Astrocyte of the hippocampus (primary cell): ENCODE data around the gene RHOT1.
"Not testable (repeated sequence)": the region's sequence is repeated elsewhere in the genome, so short reads cannot be mapped to it uniquely, and the experiment has no call there.

ENCODE experiments used
- DNase-seq: peaks from one replicate; pipeline ENCODE4 v3.0.0; 2011; ENCODE audit warnings: low read depth, low spot score

Gene RHOT1

DNA sequence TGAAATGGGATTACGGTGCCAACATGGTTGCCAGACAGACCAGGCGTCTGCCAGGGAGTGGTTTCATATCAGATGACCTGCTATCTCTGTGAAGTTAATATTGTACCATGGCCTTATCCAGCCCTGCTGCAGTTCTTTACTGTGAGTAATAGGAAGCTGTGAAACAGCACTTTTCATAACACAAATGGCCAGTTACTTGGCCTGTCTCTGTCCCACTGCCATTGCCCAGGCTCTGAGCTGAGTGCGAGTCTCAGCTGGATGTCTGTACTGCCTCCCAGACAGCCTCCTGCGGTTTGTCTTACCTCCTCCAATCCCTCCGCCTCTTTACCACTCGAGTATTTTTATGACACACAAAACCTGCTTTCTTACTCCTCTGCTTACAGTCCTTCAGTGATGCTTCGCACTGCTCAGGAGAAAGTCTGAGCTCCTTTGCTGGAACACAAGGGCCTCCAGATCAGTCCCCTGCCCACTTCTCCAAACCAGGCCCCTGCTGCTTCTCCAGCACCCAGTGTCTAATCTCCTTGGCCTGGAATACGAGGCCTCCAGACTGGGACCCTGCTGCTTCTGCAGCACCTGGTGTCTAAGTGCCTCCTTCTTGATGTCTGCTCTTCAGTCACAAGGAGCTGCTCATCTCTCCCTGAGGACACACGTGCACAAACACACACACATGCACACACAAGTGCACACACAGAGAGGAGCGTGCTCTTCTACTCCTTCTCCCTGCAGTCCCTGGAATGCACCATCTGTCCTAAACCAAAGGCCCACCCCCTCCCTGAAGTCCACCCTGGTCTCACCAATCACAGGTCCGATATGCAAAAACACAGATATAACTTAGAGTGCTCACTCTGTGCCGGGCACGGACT, 17.1 kb upstream of the RHOT1 start:
- no peak for DNase-seq

DNA sequence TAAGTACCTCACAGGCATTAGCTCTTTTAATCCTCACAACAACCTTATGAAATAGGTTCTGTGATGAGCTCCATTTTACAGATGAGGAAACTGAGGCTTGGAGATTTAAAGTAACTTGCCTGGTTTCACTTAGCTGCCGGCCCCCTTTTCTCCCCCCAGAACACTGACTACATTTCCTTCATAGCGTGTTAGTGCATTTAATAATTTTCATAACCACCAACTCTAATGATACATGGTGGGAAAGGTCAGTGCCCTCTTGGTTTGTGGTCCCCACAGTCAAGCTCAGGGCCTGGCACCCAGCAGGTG, 16.5 kb upstream of the RHOT1 start:
- no peak for DNase-seq

DNA sequence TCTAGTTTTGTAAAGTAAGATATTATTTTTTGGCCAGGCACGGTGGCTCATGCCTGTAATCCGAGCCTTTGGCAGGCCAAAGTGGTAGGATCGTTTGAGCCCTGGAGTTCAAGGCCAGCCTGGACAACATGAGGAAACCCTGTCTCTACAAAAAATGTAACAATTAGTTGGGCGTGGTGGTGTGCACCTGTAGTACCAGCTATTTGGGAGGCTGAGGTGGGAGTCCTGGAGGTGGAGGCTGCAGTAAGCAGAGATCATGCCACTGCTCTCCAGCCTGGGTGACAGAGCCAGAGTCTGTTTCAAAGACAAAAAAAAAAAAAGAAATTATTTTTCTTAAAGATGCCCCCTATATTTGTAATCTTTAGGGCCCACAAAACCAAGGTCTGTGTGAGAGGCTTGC, 16.0 kb upstream of the RHOT1 start:
- no peak for DNase-seq

DNA sequence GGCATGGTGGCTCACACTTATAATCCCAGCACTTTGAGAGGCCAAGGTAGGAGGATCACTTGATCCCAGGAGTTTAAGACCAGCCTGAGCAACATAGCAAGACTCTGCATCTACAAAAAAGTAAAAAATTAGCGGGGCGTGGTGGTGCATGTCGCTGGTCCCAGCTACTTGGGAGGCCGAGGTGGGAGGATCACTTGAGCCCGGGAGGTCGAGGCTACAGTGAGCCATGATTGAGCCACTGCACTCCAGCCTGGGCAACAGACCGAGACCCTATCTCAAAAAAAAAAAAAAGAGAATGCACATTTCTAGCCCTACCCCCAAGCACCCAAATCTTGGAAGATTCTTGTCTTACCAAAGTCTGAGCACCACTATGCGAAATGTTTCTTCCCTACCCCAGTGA, 15.6 kb upstream of the RHOT1 start:
- no peak for DNase-seq

DNA sequence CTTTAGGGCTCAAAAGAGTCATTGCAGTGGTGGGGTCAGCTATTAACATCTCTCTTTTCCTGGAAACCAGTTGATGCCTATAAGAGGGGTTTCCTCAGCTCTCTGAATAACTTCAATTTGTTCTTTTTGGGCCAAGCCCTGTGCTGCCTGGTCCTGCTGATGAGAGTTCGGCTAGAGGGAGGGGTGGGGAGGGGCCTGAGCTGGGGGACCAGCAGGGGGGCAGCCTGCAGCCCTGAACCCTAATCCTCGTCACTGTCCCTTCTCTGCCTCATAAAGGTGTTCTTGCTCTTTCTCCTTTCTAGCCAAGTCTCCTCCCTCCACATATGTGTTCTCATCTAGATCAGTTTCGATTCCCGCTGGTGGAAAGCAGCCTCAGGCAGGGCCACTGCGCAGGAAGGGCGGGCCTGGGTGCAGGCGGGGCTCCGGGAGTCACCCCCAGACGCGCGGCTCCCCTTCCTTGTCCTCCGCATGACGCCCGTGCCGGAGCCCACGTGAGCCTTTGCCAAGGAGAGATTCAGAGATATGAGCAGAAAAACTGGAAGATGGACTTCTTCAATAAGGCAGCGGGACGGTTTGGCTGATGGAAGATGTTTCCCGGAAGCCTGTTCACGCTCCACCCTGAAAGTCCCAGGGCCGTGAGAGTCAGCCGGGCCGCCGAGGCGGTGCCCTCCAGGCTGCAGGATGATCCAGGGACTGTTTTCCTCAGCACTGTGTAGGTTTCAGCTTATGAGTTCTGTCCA, 15.0 kb upstream of the RHOT1 start:
- DNase-seq, result peak; percentile 79

DNA sequence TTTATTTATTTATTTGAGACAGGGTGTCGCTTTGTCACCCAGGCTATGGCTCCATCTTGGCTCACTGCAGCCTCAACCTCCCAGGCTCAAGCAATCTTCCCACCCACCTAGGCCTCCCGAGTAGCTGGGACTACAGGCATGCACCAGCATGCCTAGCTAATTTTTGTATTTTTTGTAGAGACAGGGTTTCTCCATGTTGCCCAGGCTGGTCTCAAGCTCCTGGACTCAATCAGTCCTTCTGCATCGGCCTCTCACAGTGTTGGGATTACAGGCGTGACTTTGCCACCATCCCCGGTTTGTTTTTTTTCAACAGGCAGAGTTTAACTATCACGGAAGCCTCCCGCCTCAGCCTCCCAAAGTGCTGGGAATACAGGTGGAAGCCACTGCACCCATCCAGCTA, 13.8 kb upstream of the RHOT1 start:
- DNase-seq, result not testable (repeated sequence)

DNA sequence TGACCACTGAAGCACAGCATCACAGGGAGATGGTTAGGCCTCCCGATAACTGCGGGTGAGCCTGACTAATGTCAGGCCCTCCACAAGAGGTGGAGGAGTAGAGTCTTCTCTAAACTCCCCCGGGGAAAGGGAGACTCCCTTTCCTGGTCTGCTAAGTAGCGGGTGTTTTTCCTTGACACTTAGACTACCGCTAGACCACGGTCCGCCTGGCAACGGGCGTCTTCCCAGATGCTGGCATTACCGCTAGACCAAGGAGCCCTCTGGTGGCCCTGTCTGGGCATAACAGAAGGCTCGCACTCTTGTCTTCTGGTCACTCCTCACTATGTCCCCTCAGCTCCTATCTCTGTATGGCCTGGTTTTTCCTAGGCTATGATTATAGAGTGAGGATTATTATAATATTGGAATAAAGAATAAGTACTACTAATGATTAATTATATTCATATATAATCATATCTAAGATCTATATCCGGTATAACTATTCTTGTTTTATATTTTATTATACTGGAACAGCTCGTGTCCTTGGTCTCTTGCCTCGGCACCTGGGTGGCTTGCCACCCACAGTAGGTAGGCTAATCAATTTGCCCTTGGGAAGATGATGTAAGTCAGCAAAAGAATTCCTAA, 6.7 kb upstream of the RHOT1 start:
- DNase-seq, result peak; percentile 28

DNA sequence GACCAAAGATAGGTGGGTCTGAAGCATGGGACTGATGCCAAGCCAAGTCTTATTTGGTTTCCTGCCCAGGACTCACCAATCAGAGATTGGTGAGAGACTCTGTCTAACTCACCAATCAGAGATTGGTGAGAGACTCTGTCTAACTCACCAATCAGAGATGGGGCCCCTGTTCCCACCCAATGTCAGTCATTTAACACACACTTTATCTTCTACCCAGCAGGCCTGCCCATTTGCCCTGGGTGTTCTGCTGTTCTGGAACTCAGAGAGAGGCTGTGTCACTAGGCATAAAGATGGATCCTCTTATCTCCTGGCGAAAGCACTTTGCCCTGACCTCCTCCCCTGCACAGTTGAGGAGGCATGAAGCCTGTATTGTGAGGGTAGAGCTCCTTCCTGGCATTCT, 5.4 kb upstream of the RHOT1 start:
- no peak for DNase-seq

DNA sequence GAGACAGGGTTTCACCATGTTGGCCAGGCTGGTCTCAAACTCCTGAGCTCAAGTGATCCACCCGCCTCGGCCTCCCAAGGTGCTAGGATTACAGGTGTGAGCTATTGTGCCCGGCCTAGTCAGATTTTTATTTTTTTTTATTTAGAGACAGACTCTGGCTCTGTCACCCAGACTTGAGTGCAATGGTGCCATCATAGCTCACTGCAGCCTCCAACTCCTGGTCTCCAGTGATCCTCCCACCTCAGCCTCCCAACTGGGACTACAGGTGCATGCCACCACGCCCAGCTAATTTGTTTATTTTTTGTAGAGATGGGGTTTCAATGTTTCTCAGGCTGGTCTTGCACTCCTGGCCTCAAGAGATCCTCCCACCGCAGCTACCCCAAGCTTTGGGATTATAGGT, 2.8 kb upstream of the RHOT1 start:
- DNase-seq, result not testable (repeated sequence)

DNA sequence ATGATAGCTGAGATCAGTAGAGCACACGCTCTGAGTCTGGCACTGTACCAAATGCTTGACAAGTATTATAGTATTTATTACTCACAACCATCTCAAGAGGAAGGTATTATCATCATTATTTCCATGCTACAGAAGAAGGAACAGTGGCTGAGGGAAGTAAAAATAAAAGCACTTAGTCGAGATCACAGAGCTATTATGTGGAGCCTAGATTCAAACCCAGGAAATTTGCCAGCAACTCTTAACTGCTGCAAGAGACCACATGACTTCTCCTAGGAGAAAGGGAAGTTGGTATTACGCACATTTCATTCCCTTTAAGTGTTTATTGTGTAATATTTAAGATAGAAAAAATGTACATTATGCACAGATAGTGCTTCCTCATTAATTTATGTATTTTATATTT, 1.0 kb upstream of the RHOT1 start:
- peak; percentile 65 for DNase-seq

DNA sequence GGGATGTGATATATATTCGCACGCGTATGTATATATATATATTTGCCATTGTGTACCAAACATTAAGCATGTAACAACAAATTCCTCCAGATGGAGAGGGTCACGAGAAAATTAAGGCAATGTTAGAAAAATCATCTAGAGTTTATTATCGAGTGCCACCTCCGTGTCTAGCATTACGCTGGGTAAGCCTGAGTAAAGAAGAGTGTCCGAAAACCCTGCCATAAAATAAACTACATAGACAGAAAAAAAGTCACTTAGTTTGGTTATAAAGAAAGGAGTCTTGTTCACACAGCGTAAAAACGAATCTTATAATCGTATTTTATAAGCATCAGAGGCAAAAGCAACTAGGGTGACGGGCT, 644 bp upstream of the RHOT1 start:
- DNase-seq, result no peak

DNA sequence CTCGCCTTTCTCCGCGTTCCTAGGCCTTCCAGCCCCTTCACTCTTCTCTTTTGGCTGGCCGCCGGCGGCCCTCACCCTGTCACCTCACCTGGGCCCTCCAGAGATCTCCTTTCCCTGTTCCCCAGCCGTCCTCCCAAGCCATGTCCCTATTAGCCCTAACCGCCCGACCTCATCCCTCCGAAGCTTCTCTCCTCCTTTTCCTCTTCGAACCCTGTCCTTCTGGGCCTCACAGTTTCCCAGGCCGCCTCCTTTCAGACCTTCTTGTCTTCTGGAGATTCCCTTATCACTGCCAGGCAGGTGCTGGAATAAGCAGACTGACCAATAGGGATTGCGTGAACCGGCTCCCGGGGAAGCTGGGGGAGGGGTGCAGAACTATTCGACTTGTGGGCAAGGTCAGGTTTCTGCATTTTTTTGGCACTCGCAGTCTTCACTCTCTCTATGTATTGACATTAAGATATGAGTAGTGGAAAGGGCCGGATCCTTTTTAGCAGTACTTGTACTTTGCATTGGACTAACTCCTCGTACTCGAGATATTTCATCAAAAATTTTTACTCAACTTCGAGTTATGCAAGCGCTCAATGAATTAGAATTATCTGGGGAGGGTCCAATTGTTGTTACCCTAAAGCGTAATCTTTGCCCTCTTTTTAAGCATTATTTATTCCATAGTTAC, 690 bp downstream of the RHOT1 start:
- peak; percentile 70 for DNase-seq

DNA sequence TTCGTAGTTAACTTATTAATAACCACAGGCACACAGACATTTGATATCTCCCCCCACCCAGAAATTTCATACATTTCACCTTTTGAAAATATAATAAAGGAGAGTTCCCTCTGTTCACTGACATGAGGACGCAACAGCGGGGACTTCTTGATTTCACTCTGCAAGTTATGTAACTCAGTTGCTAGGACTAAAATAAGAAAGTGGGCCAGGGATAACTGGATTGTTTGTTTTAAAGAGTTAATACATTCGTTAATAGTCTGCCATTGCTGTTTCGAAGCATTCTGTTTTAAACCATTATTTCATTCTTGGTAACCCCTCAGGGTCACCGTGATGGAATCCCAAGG, 1.2 kb downstream of the RHOT1 start:
- no peak for DNase-seq

DNA sequence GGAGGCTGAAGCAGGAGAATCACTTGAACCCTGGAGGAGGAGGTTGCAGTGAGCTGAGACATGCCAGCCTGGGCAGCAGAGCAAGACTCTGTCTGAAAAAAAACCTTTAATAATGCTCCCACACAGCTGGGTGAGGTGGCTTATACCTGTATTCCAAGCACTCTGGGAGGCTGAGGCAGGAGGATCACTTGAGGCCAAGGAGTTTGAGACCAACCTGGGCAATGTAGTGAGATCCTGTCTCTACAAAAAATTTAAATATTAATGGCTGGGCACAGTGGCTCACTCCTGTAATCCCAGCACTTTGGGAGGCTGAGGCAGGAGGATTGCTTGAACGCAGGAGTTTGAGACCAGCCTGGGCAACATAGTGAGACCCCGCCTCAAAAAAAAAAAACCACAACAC, 2.1 kb downstream of the RHOT1 start:
- not testable (repeated sequence) for DNase-seq

DNA sequence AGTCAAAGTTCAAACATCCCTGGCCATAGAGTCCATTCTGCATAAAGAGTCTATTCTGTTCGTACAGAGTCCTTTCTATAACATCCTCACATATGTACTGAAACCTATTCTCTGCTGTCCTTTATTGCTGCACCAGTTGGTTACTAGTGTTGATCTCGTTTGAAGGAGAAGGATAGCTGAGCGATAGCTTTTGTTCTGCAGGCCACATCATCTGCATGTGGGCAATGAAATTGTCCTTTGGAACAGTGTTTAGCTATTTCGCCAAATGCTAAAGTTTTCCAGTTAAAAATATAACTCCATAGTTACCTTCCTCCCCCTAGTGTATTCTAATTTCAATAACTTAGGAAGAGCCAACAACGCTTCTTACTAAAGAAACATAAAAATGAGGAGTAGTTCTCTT, 6.0 kb downstream of the RHOT1 start:
- no peak for DNase-seq

DNA sequence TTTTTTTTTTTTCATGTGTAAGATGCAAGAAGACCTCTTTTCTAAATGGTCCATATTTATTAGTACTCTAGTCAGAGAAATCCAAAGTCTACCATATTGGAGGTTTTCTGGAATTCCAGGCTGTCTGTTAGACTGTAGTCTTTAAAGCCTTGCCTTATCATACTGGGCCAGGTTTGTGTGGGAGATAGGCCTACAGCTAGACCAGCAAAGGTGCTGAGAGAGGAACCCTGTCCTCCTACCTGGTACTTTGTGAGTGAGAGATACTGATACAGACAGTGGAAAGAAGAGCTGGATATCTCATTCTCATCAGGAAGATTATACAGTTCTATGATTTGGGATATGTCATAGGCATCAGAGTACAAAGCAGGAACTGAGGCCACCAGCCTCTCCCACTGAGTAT, 8.1 kb downstream of the RHOT1 start:
- no peak for DNase-seq

DNA sequence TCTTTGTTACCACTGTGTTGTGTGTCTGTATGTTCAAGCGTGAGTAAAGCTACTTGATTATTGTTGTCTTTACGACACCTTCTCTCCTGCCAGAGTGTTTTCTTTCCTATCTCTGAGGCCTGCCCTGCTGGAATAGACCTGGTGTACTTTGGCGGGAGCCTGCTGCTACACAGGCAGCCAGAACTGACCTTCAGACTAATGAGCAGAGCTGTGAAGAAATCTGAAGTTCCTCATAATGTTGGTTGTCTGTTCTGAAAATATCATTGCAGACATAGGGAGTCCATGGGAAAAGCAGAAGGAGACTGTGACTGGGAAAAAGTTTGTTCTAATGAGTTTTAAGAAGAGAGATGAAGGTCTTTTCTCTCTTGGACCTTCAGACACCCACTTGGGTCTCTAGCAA, 9.8 kb downstream of the RHOT1 start:
- DNase-seq, result no peak

DNA sequence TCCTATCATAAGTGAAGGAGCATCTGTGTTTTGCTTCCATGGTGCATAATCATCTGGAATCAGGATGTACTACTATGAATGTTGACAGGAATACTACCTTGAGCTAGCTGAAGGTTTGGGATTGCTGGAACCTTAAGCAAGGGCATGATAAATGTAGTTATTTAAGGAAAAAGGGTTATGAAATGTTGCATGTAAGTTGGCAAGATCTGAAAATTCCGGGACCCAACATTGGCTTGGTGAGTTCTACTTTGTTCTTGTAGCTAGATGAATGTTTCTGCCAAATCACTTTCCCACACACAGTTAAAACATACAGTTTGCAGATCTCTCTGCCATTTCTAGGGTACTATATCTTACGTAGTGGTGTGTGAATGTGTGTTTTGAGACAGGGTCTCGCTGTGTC, 13.6 kb downstream of the RHOT1 start:
- DNase-seq, result no peak

DNA sequence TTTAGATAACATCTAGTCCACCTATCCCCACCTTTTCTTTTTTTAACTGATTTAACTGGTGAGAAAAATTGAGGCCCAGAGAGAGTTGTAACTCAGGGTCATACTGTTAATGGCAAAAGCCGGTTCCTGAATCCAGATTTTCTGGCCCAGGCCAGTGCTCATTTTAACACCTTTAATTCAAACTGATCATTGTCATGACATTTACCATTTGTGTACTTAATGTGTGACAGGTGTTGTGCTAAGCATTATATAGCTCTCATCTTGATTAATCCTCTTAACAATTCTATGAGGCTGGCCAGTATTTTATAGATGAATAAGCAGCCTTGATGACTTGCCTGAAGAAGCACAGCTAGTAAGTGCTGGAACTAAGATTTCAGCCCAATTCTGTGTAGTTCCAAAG, 14.4 kb downstream of the RHOT1 start:
- DNase-seq, result no peak

DNA sequence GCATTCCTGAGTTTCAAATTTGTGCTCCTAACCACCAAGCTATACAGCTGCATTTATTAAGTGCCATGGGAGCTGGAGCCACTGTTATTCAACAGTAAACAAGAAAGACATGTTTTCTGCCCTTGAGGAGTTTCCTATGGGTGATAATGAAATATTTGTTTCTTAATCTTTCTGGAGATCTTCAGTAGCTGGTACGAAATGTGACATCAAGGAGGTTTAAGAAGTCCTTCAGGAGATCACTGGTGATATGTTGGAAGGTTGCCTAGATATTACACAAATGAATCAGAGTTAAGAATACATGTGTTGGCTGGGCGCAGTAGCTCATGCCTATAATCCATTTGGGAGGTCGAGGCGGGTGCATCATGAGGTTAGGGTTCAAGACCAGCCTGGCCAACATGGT, 14.9 kb downstream of the RHOT1 start:
- DNase-seq, result peak; percentile 22

DNA sequence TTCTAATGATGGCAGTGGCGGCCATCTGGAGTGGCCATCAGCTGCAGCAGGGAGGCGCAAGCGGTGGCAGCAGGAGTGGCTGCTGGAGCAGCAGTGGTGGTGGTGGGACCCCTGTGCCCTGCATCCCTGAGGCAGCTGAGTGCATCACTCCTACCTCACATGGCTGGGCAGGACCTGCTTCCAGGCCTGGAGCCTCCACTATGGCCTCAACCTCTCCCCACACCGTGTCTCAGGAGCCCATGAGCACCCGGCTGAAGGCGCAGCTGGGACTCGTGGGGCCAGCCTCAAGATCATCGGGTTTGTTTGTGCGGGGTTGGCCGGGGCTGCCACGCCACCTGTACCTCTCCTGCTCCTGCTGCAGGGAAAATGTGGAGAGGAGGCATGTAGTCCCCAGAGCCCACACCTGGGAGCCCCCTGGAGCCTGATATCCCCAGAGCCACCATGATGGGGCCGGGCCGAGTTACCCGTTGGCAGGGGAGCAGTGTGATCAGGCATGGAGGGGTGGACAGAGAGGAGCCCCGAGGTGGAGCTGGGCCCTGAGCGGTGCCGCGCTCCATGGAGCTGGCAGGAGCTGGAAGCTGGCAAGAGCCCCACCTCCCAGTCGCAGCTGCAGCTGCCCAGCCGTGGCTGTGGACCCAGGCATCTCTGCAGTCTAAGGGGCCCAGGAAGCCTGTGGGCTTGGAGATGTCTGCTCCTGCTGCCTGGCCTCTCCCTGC, 16.7 kb downstream of the RHOT1 start:
- DNase-seq, result no peak
